ENCODE data around the gene MUC5B.

GRCh38 chr11:1296287-1296686 is 73.4 kb downstream of the MUC5B start:
- no peak for TF ChIP-seq EZH2 (IDR thresholded peaks at IDR 0.05; ENCODE audit: insufficient read depth, poor library complexity, severe bottlenecking)
- TF ChIP-seq EZH2phosphoT487 (IDR thresholded peaks at IDR 0.05; ENCODE audit: insufficient read depth, low read depth), result no peak
